Limb (tissue), 2 donors: Measurements from ENCODE around the gene CREG1.

Experiments used
- DNase-seq, 2 donors: peaks; one replicate each; pipeline ENCODE4 v3.0.0-alpha.2; 2016; ENCODE audit errors: extremely low spot score in 2 of 2

CREG1 gene

DNA sequence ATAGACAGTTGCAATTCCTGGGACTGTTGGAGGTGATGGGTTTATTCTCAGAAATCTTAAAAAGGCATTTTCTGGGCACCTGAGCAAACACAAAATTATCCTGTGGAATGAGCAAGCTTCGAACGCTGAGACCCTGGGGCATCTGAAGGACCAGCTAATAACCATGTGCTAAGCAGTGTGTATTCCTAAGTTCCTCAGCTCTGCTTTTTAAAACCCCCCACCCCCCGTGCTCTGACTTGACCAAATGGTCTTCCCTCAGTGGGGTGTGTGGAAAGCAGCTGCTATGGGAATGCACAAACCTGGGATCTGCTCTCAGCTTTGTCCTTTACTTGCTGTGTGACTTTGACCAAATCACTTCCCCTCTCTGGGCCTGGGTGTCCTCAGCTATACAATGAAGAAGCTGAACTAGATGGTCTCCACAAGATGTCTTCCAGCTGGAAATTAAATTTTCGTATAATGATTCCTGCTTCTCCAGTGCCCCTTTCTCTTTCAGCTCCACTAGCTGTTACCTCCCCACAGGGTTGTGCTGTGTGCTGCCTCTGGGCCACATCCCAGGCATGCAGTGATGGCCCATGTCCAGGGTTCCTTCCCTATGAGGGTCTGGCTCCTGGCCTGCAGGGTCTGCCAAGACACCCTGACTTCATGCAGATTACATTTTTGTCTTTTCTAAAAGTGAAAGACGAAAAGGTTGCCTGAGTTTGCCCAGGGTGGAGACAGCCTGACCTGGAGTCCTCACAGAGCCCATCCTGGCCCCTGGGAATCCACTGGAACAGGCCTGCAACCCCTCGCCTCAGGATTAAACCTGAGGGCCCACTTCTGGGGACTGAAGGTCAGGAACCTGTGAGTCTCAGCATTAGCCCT is 20.4 kb downstream of the CREG1 start:
- DNase-seq, result peak in 1 of 2 donors; percentile 38

GRCh38 chr1:167532375-167532774 is 21.2 kb downstream of the CREG1 start:
- DNase-seq, result no peak

- peak; percentile 58 to 81 for DNase-seq
Observed at GRCh38 chr1:167529829-167530474, 23.6 kb downstream of the CREG1 start.

DNA sequence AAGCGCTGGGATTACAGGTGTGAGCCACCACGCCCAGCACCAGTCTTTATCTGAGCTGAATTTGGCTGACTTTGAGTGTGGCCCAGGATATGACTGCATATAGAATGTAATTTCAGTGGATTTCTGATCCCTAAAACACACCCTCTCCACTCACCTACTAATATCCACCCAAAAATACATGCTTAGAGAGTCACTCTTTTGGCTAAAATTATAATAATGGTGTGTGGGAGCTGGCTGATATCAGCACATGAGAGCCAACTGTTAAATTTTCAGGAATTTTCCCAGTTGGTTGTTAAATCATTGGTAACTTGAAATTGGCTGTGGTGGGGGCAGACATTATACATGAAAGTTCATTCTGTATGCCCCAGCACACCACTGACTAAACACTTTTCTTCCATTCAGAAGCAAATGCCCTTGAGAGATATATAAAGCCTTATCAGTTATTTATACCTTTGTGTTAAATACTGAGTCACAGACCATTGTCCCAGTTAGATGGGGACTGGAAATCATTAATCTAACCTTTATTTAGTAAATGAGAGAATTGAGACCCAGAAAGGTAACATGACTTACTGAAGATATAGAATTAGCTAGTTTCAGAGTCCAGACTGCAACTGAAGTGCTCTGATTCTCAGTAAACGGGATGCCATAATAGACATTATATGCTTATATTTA is 25.4 kb downstream of the CREG1 start:
- no peak for DNase-seq

GRCh38 chr1:167526667-167527383 is 26.7 kb downstream of the CREG1 start:
- no peak for DNase-seq

DNA sequence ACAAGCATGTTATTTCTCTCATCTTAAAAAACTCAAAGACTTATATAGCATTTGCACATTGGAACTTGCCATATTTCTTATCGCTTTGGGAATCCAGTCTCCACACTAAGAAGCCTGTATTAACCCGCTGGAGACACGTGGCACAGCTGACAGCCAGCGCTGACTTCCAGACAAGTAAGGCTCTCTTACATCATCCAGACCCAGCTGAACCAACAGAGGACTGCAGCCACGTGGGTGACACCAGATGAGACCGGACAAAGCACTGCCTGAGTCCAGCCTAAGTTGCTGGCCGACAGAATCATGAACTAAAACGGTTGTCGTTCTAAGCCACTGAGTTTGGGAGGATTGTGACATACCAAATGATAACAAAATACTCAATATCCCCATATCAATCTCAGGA is 28.9 kb downstream of the CREG1 start:
- DNase-seq, result no peak

DNA sequence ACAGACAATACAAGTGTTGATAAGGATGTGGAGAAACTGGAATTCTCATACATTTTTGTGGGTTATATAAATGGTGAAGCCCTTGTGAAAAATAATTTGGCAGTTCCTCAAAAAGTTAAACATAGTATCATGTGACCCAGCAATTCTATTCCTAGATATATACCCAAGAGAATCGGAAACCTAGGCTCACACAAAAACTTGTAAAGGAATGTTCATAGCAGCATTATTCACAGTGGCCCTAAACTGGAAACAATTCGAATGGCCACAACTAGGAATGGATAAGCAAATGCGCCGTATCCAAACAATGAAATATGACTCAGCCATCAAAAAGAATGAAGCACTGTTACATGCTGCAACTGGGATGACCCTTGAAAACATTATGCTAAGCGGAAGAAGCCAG is 31.3 kb downstream of the CREG1 start:
- no peak for DNase-seq

- no peak for DNase-seq
Observed at GRCh38 chr1:167520711-167521206, 32.8 kb downstream of the CREG1 start.

DNA sequence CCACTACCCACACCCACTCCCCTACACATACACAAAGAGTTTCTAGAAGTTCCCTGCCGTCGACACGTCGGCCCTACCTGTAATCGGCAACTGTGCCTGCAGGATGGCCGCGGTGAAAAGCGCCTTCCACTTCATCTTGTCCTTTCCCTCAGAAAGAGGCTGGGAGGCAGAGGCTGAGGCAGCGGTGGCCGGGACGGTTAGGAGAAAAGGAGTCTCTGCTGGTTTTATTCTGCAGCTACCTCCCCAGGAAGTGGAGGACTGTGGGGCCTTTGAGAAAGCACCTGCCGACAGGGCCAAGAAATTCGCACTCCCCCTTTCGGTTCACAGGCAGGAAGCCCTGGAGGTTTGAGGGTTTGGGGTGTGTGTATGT is 35.2 kb downstream of the CREG1 start, which contains the start of gene CD247:
Gene CD247, minus strand, starts transcription at position 199 of the 370 bp plus-strand sequence. Its CDS starts 64 bp downstream, at position 135.
- no peak for DNase-seq

- DNase-seq, result no peak
Observed at GRCh38 chr1:167517535-167518330, 35.8 kb downstream of the CREG1 start.

DNA sequence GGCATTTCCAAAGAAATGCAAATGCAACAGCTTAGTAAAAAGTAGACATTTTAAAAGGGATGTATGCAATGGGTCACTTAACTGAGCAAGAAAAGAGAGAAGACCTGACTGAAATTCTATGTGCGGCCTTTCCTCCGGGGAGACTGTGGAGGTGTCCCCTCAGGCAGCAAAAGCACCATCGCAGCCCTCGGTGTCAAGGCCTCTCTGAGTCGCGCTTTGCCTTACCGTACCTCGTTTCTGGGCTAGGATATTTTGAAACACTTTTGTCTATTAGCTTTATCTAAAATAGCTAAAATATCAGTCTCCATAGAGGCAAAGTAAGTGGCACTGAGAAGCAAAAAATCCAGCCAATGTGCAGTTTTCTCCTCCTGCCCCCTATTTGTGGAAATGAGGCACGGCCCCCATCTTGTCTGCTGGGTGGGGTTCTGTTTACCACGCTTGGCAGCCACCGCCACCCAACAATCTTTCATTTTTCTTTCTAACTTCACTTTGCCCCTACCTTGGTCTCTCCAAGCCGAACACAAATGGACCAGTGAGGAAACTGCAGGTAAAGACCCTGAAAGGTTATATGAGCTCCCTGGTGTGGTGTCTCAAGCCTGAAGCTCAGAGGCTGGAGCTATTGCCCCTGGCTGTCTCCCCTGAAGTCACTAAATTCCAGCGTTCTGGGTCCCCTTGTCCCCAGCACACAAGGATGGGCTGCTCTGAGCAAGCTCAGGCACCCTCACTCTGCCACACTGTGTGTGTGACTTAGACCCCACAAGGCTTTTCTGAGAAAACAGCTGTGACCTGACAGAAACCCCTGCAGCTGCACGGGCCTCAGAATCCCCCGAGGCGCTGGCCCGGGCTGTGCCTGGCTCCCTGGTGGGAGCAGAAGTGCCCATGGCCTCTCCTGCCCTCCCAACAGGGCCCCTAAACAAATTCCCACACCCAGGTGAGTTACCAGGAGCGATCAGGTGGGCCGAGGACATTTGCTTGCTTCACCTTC is 36.9 kb downstream of the CREG1 start:
- no peak for DNase-seq

GRCh38 chr1:167515893-167516321 is 37.7 kb downstream of the CREG1 start:
- no peak for DNase-seq

DNA sequence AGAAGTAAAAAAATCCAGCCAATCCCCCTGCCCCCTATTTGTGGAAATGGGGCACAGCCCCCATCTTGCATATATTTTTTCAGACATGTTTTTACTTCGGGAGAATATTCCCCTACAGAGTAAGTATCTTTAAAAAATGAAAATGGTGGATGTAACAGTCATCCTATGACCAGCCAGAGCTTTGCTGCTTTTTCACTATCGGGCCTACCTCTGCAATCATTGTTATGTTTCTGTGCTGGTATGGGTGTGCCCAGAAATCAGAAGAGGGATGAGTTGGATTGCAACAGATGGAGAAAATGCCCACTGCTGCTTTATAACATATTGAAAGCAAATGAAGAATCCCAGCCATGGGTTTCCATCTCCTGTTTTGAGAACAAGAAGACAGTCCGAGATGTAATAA is 38.1 kb downstream of the CREG1 start:
- no peak for DNase-seq

GRCh38 chr1:167514288-167514687 is 39.3 kb downstream of the CREG1 start:
- DNase-seq, result no peak

GRCh38 chr1:167512046-167512654 is 41.4 kb downstream of the CREG1 start:
- no peak for DNase-seq

- DNase-seq, result no peak
Observed at GRCh38 chr1:167511374-167511986, 42.1 kb downstream of the CREG1 start.

GRCh38 chr1:167510881-167511280 is 42.7 kb downstream of the CREG1 start:
- DNase-seq, result no peak

- no peak for DNase-seq
Observed at GRCh38 chr1:167510244-167510643, 43.3 kb downstream of the CREG1 start.
